Endothelial cell of umbilical vein (primary cell): ENCODE data around the gene N4BP3. TPM values are rescaled to one million over a fixed set of nuclear protein-coding genes. Genes with fewer than 3 reads are reported as not detected.

Experiments used
- BruUV-seq: library from RNA; stranded (reverse); fragments of 400-500 nt; replicated peaks from 2 replicates; lab custom pipeline; 2021; lab: Mats Ljungman, UMichigan
- CTCF ChIA-PET: fragments of 300-600, 350-600 bp; sonication (Branson Sonifier 250); formaldehyde crosslinking; loops from one replicate; lab custom pipeline; 2021; ENCODE audit warnings: antibody characterized with exemption, inconsistent platforms; lab: Charles Lee
- POLR2A ChIA-PET: fragments of 300-600, 350-600 bp; sonication (Branson Sonifier 250); formaldehyde crosslinking; loops from one replicate; lab custom pipeline; 2021; ENCODE audit warnings: antibody characterized with exemption, inconsistent platforms; lab: Charles Lee
- DNase-seq: peaks from one replicate; pipeline ENCODE4 v3.0.0-alpha.2; 2011; ENCODE audit warnings: low read depth, low spot score
- FAIRE-seq: peaks from 2 replicates; lab custom pipeline; 2011; peaks lifted over from hg19 to GRCh38; lab: Jason Lieb, UNC
- H2AFZ ChIP-seq: 2 replicates; pipeline ENCODE4 v1.6.0; 2012; ENCODE audit warnings: low read depth, low read length, control low read depth, inconsistent platforms
- H3K27ac ChIP-seq: 2 replicates; pipeline ENCODE4 v1.5.1; 2011; ENCODE audit warnings: low read depth, mild to moderate bottlenecking, control low read depth, low read length, moderate library complexity; ENCODE audit not compliant: insufficient read depth
- H3K27me3 ChIP-seq, 2 experiments: 2 replicates each; pipeline versions ENCODE4 v1.6.0 to v1.6.1; 2011; ENCODE audit warnings: low read length in 2 of 2, mixed read lengths in 1 of 2; ENCODE audit not compliant: control insufficient read depth in 2 of 2, insufficient read depth in 2 of 2
- H3K36me3 ChIP-seq, 2 experiments: 2 replicates in 1 of 2; 3 replicates in 1 of 2; pipeline ENCODE4 v1.5.1; 2011; ENCODE audit warnings: low read length in 2 of 2, mild to moderate bottlenecking in 1 of 2, moderate library complexity in 1 of 2; ENCODE audit not compliant: control insufficient read depth in 2 of 2, insufficient read depth in 2 of 2; ENCODE audit errors: extremely low read depth in 1 of 2
- H3K4me1 ChIP-seq: 3 replicates; pipeline ENCODE4 v1.5.1; 2011; ENCODE audit warnings: mild to moderate bottlenecking, low read length; ENCODE audit not compliant: control insufficient read depth, insufficient read depth; ENCODE audit errors: extremely low read depth
- H3K4me2 ChIP-seq: 2 replicates; pipeline ENCODE4 v1.6.1; 2011; ENCODE audit warnings: low read length, control low read depth, mixed read lengths; ENCODE audit not compliant: insufficient read depth
- H3K4me3 ChIP-seq, 3 experiments: fragments of 200-600 bp in 1 of 3; sonication (generic), shearing (Covaris generic) in 1 of 3; replicated peaks in 1 of 3; 2 replicates each; pipeline ENCODE4 v1.5.1; 2011 to 2016; ENCODE audit warnings: control low read depth in 3 of 3, low read length in 3 of 3, mild to moderate bottlenecking in 2 of 3, inconsistent platforms in 1 of 3, low read depth in 1 of 3, moderate library complexity in 1 of 3; ENCODE audit not compliant: insufficient read depth in 1 of 3
- H3K79me2 ChIP-seq: 2 replicates; pipeline ENCODE4 v1.6.0; 2012; ENCODE audit warnings: low read length, inconsistent platforms; ENCODE audit not compliant: control insufficient read depth, insufficient read depth
- H3K9ac ChIP-seq: replicated peaks from 2 replicates; pipeline ENCODE3; 2011; ENCODE audit warnings: low read length, control low read depth; ENCODE audit not compliant: insufficient read depth; ENCODE audit errors: extremely low read depth
- H3K9me1 ChIP-seq: replicated peaks from 3 replicates; pipeline ENCODE4 v1.6.0; 2011; ENCODE audit warnings: mild to moderate bottlenecking, low read length; ENCODE audit not compliant: control insufficient read depth, insufficient read depth; ENCODE audit errors: extremely low read depth
- H3K9me3 ChIP-seq: replicated peaks from 2 replicates; pipeline ENCODE4 v1.5.1; 2012; ENCODE audit warnings: low read length, inconsistent platforms; ENCODE audit not compliant: control insufficient read depth, insufficient read depth
- H4K20me1 ChIP-seq: replicated peaks from 2 replicates; pipeline ENCODE3; 2011; ENCODE audit warnings: mild to moderate bottlenecking, low read length; ENCODE audit not compliant: control insufficient read depth, insufficient read depth; ENCODE audit errors: extremely low read depth
- EZH2 ChIP-seq: IDR thresholded peaks from 2 replicates; pipeline ENCODE4 v1.6.1; 2012; ENCODE audit warnings: borderline replicate concordance, low read depth, mild to moderate bottlenecking, moderate library complexity, low read length, inconsistent platforms; ENCODE audit not compliant: severe bottlenecking
- GATA2 ChIP-seq: IDR thresholded peaks from 2 replicates; pipeline ENCODE4 v1.7.0; 2011; ENCODE audit warnings: low read depth, mild to moderate bottlenecking, moderate library complexity, mixed read lengths, low read length; ENCODE audit not compliant: insufficient read length, insufficient read depth
- MAX ChIP-seq: IDR thresholded peaks from 2 replicates; pipeline ENCODE4 v1.6.1; 2011; ENCODE audit not compliant: insufficient read depth, insufficient read length
- dilution Hi-C: fragments of 300-500 bp; cut with MboI; formaldehyde crosslinking; loops from one replicate; pipeline ENCODE4 v1.15.0; 2019; ENCODE audit warnings: low sequenced_read_pairs; ENCODE audit not compliant: extremely low pct_ligation_motif_present
- intact Hi-C: fragments of 100-400 bp; cut with micrococcal nuclease; formaldehyde crosslinking; loops from one replicate; pipeline ENCODE4 v1.10.0; 2022
- polyA plus RNA-seq, 4 experiments: library from polyadenylated mRNA; depleted of rRNA in 3 of 4; stranded (reverse) in 3 of 4; unstranded in 1 of 4; fragments of >200 nt; gene quantifications; 2 replicates each; pipeline versions ENCODE4 v1.2.1 to v1.2.3, GENCODE V29; 2011 to 2012; ENCODE audit warnings: missing spikeins in 1 of 4
- total RNA-seq: library from RNA; stranded (reverse); gene quantifications from 2 replicates; pipeline ENCODE4 v1.2.3, GENCODE V29; 2021

N4BP3 gene
- total and polyA plus RNA-seq, 2 donors (not counting 3 experiments of a cell fraction or from before 2014, with no cell fraction given): 11.8 to 38.2 TPM

GRCh38 chr5:178116143-178116885 is 3.0 kb downstream of the N4BP3 start:
- Histone ChIP-seq H3K4me3 (peak overlapping the region in 2 of 3 experiments; percentile 6 to 94), H3K36me3 (peaks cover 0 to 13% of the 10 kb centered on the region in 2 experiments), H3K9ac (no peak overlapping the region), H4K20me1 (no peaks in the 10 kb centered on the region), H3K27ac (peak overlapping the region; percentile 27), H3K9me3 (no peaks in the 10 kb centered on the region), H3K27me3 (no peaks in the 10 kb centered on the region), H3K9me1 (no peaks in the 10 kb centered on the region), H3K79me2 (peaks cover 9% of the 10 kb centered on the region), H3K4me1 (peaks cover 47% of the 10 kb centered on the region), H3K4me2 (no peak overlapping the region), H2AFZ (no peak overlapping the region)
- dilution Hi-C loops (no loop called here), intact Hi-C loops (loop anchor here (10.0 kb wide), 1 partner anchor 622 kb away; the partner anchor contains the start of gene PDLIM7)
- BruUV-seq: no TSS peak
- TF ChIP-seq GATA2 (no peak), EZH2 (no peak), MAX (peak; percentile 22)
- POLR2A ChIA-PET: interaction anchor here (0.6 to 1.0 kb wide), 2 partner anchors 9 to 26 kb away, joined by 3 to 5 read pairs; no protein-coding TSS in a partner anchor
- DNase-seq (peak; percentile 17), FAIRE-seq (peak; percentile 74)
- CTCF ChIA-PET: interaction anchor here (0.9 to 1.0 kb wide), 3 partner anchors 10 to 43 kb away, joined by 3 read pairs; no protein-coding TSS in a partner anchor
